HEK293 (cell line): ENCODE measurements around the gene APBA1.
A peak's percentile ranks its signal among the peaks of the same experiment; 100 is the strongest.

Source experiments
- SCRT2 ChIP-seq: fragments of 450-650 bp; formaldehyde crosslinking; IDR thresholded peaks from 2 replicates; pipeline ENCODE4 v1.5.1; 2016; ENCODE audit warnings: missing biosample characterization, missing genetic modification characterization
- YY2 ChIP-seq: fragments of 450-650 bp; formaldehyde crosslinking; IDR thresholded peaks from 2 replicates; pipeline ENCODE4 v1.5.1; 2016; ENCODE audit warnings: missing biosample characterization, missing genetic modification characterization
- ZIC2 ChIP-seq: fragments of 450-650 bp; formaldehyde crosslinking; IDR thresholded peaks from 2 replicates; pipeline ENCODE4 v1.5.1; 2016; ENCODE audit warnings: missing biosample characterization, missing genetic modification characterization
- ZNF133 ChIP-seq: fragments of 450-650 bp; formaldehyde crosslinking; IDR thresholded peaks from 2 replicates; pipeline ENCODE4 v1.5.1; 2016; ENCODE audit warnings: missing biosample characterization, missing genetic modification characterization
- ZNF175 ChIP-seq: fragments of 450-650 bp; formaldehyde crosslinking; IDR thresholded peaks from 2 replicates; pipeline ENCODE4 v1.5.1; 2016; ENCODE audit warnings: missing biosample characterization, missing genetic modification characterization
- ZNF19 ChIP-seq: fragments of 450-650 bp; formaldehyde crosslinking; IDR thresholded peaks from 2 replicates; pipeline ENCODE4; 2016; ENCODE audit warnings: missing biosample characterization, missing genetic modification characterization, low read depth
- ZNF2 ChIP-seq: fragments of 450-650 bp; formaldehyde crosslinking; IDR thresholded peaks from 2 replicates; pipeline ENCODE4 v1.5.1; 2016; ENCODE audit warnings: missing biosample characterization, missing genetic modification characterization
- ZNF23 ChIP-seq: fragments of 450-650 bp; formaldehyde crosslinking; IDR thresholded peaks from 2 replicates; pipeline ENCODE4 v1.5.1; 2016; ENCODE audit warnings: missing biosample characterization, missing genetic modification characterization, borderline replicate concordance
- ZNF354C ChIP-seq: fragments of 450-650 bp; formaldehyde crosslinking; IDR thresholded peaks from 2 replicates; pipeline ENCODE4 v1.5.1; 2016; ENCODE audit warnings: missing biosample characterization, missing genetic modification characterization, low read depth, borderline replicate concordance
- ZNF501 ChIP-seq: fragments of 450-650 bp; formaldehyde crosslinking; IDR thresholded peaks from 2 replicates; pipeline ENCODE4 v1.5.1; 2016; ENCODE audit warnings: missing biosample characterization, missing genetic modification characterization
- ZNF529 ChIP-seq: fragments of 450-650 bp; formaldehyde crosslinking; IDR thresholded peaks from 2 replicates; pipeline ENCODE4 v1.5.1; 2017; ENCODE audit warnings: missing genetic modification characterization, missing biosample characterization; ENCODE audit not compliant: insufficient replicate concordance
- ZNF555 ChIP-seq: fragments of 450-650 bp; formaldehyde crosslinking; conservative IDR thresholded peaks from 2 replicates; pipeline ENCODE4 v1.5.1; 2017; ENCODE audit warnings: missing biosample characterization, mild to moderate bottlenecking, missing genetic modification characterization, inconsistent platforms
- ZNF561 ChIP-seq: fragments of 450-650 bp; IDR thresholded peaks from 2 replicates; pipeline ENCODE4 v1.5.1; 2018; ENCODE audit warnings: missing biosample characterization, missing genetic modification characterization, borderline replicate concordance
- ZNF571 ChIP-seq: fragments of 450-650 bp; formaldehyde crosslinking; IDR thresholded peaks from 2 replicates; pipeline ENCODE4 v1.5.0; 2017; ENCODE audit warnings: missing biosample characterization, missing genetic modification characterization
- ZNF610 ChIP-seq: fragments of 450-650 bp; formaldehyde crosslinking; IDR thresholded peaks from 2 replicates; pipeline ENCODE4 v1.5.1; 2016; ENCODE audit warnings: missing biosample characterization, missing genetic modification characterization, borderline replicate concordance
- ZNF670 ChIP-seq: fragments of 450-650 bp; formaldehyde crosslinking; IDR thresholded peaks from 2 replicates; pipeline ENCODE4 v1.5.1; 2016; ENCODE audit warnings: missing biosample characterization, missing genetic modification characterization, low read depth
- TF ChIP-seq, protein P1 (sequence below): fragments of 450-650 bp; formaldehyde crosslinking; IDR thresholded peaks from 2 replicates; pipeline ENCODE4 v1.5.1; 2016; ENCODE audit warnings: missing biosample characterization, missing genetic modification characterization, borderline replicate concordance
- TF ChIP-seq, protein P2 (sequence below): sonication (generic); formaldehyde crosslinking; IDR thresholded peaks from 2 replicates; pipeline ENCODE4 v1.8.1; 2022; ENCODE audit warnings: mild to moderate bottlenecking, moderate library complexity, missing genetic modification reagents
- TF ChIP-seq, protein P3 (sequence below): fragments of 450-650 bp; formaldehyde crosslinking; IDR thresholded peaks from 2 replicates; pipeline ENCODE4 v1.5.1; 2016; ENCODE audit warnings: missing biosample characterization, missing genetic modification characterization
- TF ChIP-seq, protein P4 (sequence below): fragments of 450-650 bp; formaldehyde crosslinking; IDR thresholded peaks from 2 replicates; pipeline ENCODE4 v1.5.1; 2016; ENCODE audit warnings: missing biosample characterization, missing genetic modification characterization
- TF ChIP-seq, protein P5 (sequence below): fragments of 450-650 bp; formaldehyde crosslinking; IDR thresholded peaks from 2 replicates; pipeline ENCODE4 v1.5.1; 2016; ENCODE audit warnings: missing biosample characterization, missing genetic modification characterization, borderline replicate concordance
- TF ChIP-seq, protein P6 (sequence below): fragments of 450-650 bp; formaldehyde crosslinking; IDR thresholded peaks from 2 replicates; pipeline ENCODE4 v1.5.1; 2016; ENCODE audit warnings: missing biosample characterization, missing genetic modification characterization

The APBA1 gene

DNA sequence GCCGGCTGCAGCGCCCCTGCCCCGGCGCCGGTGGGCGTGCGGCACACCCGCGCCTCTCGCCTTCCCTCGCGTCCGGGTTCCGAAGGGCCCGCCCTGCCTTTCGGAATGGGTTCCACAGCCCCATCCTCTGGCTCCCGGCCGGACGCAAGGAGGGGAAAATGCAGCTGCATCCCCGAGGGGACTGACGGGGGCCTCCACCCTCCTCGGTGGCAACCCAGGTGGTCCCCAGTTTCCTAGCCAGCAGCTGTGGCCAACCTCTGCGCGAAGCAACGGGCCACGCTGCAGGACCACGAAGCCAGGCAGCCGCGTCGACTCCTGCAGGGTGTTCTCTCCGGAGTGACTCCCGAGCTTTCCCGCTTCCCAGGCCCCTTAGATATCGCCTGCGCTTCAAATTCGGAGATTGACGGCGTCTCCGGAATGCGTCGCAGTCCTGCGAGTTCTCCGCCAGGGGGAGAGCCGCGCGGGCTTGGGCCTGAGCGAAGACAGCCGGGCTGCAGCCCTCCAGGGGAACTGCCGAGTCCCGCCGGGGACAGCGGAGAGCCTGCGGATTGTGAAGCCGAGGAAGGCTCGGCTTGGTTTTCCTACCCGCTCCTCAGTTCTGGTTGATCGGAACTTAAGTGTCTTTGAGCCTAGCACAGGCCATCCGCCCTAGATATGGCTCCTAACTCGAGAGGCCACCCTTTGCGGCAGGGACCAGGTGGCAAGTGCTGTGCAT lies 582 bp upstream of the APBA1 start (continued):
- TF ChIP-seq, protein P1, sequence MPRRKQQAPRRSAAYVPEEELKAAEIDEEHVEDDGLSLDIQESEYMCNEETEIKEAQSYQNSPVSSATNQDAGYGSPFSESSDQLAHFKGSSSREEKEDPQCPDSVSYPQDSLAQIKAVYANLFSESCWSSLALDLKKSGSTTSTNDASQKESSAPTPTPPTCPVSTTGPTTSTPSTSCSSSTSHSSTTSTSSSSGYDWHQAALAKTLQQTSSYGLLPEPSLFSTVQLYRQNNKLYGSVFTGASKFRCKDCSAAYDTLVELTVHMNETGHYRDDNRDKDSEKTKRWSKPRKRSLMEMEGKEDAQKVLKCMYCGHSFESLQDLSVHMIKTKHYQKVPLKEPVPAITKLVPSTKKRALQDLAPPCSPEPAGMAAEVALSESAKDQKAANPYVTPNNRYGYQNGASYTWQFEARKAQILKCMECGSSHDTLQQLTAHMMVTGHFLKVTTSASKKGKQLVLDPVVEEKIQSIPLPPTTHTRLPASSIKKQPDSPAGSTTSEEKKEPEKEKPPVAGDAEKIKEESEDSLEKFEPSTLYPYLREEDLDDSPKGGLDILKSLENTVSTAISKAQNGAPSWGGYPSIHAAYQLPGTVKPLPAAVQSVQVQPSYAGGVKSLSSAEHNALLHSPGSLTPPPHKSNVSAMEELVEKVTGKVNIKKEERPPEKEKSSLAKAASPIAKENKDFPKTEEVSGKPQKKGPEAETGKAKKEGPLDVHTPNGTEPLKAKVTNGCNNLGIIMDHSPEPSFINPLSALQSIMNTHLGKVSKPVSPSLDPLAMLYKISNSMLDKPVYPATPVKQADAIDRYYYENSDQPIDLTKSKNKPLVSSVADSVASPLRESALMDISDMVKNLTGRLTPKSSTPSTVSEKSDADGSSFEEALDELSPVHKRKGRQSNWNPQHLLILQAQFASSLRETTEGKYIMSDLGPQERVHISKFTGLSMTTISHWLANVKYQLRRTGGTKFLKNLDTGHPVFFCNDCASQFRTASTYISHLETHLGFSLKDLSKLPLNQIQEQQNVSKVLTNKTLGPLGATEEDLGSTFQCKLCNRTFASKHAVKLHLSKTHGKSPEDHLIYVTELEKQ (tag by site-specific recombination) = no peak
- TF ChIP-seq ZNF561 (tag by site-specific recombination) = peak; percentile 52; the same call in 1 of the 2 replicates
- TF ChIP-seq, protein P2, sequence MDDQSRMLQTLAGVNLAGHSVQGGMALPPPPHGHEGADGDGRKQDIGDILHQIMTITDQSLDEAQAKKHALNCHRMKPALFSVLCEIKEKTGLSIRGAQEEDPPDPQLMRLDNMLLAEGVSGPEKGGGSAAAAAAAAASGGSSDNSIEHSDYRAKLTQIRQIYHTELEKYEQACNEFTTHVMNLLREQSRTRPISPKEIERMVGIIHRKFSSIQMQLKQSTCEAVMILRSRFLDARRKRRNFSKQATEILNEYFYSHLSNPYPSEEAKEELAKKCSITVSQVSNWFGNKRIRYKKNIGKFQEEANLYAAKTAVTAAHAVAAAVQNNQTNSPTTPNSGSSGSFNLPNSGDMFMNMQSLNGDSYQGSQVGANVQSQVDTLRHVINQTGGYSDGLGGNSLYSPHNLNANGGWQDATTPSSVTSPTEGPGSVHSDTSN (CRISPR knock-in tag) = 0 out of 2 replicates have a peak, but pooled peaks have one; percentile 39
- no peak for TF ChIP-seq YY2
- no peak; the same call in 1 of the 2 replicates for TF ChIP-seq ZNF501
- TF ChIP-seq ZNF2 (tag by site-specific recombination) = peak; percentile 53; the same call in 1 of the 2 replicates
- no peak for TF ChIP-seq SCRT2 (tag by site-specific recombination)
- no peak for TF ChIP-seq ZNF529 (tag by site-specific recombination)
- no peak for TF ChIP-seq ZNF670 (tag by site-specific recombination)
- TF ChIP-seq, protein P3, sequence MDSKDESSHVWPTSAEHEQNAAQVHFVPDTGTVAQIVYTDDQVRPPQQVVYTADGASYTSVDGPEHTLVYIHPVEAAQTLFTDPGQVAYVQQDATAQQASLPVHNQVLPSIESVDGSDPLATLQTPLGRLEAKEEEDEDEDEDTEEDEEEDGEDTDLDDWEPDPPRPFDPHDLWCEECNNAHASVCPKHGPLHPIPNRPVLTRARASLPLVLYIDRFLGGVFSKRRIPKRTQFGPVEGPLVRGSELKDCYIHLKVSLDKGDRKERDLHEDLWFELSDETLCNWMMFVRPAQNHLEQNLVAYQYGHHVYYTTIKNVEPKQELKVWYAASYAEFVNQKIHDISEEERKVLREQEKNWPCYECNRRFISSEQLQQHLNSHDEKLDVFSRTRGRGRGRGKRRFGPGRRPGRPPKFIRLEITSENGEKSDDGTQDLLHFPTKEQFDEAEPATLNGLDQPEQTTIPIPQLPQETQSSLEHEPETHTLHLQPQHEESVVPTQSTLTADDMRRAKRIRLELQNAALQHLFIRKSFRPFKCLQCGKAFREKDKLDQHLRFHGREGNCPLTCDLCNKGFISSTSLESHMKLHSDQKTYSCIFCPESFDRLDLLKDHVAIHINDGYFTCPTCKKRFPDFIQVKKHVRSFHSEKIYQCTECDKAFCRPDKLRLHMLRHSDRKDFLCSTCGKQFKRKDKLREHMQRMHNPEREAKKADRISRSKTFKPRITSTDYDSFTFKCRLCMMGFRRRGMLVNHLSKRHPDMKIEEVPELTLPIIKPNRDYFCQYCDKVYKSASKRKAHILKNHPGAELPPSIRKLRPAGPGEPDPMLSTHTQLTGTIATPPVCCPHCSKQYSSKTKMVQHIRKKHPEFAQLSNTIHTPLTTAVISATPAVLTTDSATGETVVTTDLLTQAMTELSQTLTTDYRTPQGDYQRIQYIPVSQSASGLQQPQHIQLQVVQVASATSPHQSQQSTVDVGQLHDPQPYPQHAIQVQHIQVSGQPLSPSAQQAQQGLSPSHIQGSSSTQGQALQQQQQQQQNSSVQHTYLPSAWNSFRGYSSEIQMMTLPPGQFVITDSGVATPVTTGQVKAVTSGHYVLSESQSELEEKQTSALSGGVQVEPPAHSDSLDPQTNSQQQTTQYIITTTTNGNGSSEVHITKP (tag by site-specific recombination) = peak; percentile 24; the same call in 1 of the 2 replicates
- TF ChIP-seq ZIC2 = peak; percentile 77
- TF ChIP-seq ZNF354C (tag by site-specific recombination) = no peak
- no peak for TF ChIP-seq ZNF610 (tag by site-specific recombination)
- TF ChIP-seq ZNF175 (tag by site-specific recombination) = no peak
- TF ChIP-seq, protein P4, sequence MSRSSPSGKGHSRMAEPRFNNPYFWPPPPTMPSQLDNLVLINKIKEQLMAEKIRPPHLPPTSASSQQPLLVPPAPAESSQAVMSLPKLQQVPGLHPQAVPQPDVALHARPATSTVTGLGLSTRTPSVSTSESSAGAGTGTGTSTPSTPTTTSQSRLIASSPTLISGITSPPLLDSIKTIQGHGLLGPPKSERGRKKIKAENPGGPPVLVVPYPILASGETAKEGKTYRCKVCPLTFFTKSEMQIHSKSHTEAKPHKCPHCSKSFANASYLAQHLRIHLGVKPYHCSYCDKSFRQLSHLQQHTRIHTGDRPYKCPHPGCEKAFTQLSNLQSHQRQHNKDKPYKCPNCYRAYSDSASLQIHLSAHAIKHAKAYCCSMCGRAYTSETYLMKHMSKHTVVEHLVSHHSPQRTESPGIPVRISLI (tag by site-specific recombination) = no peak
- no peak for TF ChIP-seq ZNF133 (tag by site-specific recombination)
- no peak for TF ChIP-seq ZNF571
- TF ChIP-seq ZNF23 (tag by site-specific recombination) = no peak
- TF ChIP-seq, protein P5, sequence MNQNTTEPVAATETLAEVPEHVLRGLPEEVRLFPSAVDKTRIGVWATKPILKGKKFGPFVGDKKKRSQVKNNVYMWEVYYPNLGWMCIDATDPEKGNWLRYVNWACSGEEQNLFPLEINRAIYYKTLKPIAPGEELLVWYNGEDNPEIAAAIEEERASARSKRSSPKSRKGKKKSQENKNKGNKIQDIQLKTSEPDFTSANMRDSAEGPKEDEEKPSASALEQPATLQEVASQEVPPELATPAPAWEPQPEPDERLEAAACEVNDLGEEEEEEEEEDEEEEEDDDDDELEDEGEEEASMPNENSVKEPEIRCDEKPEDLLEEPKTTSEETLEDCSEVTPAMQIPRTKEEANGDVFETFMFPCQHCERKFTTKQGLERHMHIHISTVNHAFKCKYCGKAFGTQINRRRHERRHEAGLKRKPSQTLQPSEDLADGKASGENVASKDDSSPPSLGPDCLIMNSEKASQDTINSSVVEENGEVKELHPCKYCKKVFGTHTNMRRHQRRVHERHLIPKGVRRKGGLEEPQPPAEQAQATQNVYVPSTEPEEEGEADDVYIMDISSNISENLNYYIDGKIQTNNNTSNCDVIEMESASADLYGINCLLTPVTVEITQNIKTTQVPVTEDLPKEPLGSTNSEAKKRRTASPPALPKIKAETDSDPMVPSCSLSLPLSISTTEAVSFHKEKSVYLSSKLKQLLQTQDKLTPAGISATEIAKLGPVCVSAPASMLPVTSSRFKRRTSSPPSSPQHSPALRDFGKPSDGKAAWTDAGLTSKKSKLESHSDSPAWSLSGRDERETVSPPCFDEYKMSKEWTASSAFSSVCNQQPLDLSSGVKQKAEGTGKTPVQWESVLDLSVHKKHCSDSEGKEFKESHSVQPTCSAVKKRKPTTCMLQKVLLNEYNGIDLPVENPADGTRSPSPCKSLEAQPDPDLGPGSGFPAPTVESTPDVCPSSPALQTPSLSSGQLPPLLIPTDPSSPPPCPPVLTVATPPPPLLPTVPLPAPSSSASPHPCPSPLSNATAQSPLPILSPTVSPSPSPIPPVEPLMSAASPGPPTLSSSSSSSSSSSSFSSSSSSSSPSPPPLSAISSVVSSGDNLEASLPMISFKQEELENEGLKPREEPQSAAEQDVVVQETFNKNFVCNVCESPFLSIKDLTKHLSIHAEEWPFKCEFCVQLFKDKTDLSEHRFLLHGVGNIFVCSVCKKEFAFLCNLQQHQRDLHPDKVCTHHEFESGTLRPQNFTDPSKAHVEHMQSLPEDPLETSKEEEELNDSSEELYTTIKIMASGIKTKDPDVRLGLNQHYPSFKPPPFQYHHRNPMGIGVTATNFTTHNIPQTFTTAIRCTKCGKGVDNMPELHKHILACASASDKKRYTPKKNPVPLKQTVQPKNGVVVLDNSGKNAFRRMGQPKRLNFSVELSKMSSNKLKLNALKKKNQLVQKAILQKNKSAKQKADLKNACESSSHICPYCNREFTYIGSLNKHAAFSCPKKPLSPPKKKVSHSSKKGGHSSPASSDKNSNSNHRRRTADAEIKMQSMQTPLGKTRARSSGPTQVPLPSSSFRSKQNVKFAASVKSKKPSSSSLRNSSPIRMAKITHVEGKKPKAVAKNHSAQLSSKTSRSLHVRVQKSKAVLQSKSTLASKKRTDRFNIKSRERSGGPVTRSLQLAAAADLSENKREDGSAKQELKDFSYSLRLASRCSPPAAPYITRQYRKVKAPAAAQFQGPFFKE (tag by site-specific recombination) = no peak
- TF ChIP-seq, protein P6, sequence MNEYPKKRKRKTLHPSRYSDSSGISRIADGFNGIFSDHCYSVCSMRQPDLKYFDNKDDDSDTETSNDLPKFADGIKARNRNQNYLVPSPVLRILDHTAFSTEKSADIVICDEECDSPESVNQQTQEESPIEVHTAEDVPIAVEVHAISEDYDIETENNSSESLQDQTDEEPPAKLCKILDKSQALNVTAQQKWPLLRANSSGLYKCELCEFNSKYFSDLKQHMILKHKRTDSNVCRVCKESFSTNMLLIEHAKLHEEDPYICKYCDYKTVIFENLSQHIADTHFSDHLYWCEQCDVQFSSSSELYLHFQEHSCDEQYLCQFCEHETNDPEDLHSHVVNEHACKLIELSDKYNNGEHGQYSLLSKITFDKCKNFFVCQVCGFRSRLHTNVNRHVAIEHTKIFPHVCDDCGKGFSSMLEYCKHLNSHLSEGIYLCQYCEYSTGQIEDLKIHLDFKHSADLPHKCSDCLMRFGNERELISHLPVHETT = no peak
- TF ChIP-seq ZNF19 (tag by site-specific recombination) = no peak
- TF ChIP-seq ZNF555 (tag by site-specific recombination) = no peak
